ENCODE data around the gene MCRIP2. TPM values are rescaled to one million over a fixed set of nuclear protein-coding genes. Genes with fewer than 3 reads are reported as not detected.

MCRIP2 gene
- total RNA-seq, 1 donor from 2014 or later: 27.0 TPM

- no peak for TF ChIP-seq POLR2A (IDR thresholded peaks at IDR 0.05)
- TF ChIP-seq POLR2AphosphoS5 (IDR thresholded peaks at IDR 0.05; ENCODE audit: insufficient read depth in 1 of 2, low read depth in 1 of 2): no peak
- TF ChIP-seq CTCF (IDR thresholded peaks at IDR 0.05): no peak
- intact Hi-C loops (cut with DNase I): no loop called here
- H3K4me3 ChIP-seq: no peak overlapping the region
- no peaks in the 10 kb centered on the region for H3K27me3 ChIP-seq
- no peak overlapping the region for H3K27ac ChIP-seq
- no peak for DNase-seq (ENCODE audit: extremely low spot score in 2 of 2)
- peaks cover 20% of the 10 kb centered on the region for H3K4me1 ChIP-seq
- no peaks in the 10 kb centered on the region for H3K9me3 ChIP-seq
- no peaks in the 10 kb centered on the region for H3K36me3 ChIP-seq
Observed at GRCh38 chr16:616733-617586, 24.7 kb upstream of the MCRIP2 start.

DNA sequence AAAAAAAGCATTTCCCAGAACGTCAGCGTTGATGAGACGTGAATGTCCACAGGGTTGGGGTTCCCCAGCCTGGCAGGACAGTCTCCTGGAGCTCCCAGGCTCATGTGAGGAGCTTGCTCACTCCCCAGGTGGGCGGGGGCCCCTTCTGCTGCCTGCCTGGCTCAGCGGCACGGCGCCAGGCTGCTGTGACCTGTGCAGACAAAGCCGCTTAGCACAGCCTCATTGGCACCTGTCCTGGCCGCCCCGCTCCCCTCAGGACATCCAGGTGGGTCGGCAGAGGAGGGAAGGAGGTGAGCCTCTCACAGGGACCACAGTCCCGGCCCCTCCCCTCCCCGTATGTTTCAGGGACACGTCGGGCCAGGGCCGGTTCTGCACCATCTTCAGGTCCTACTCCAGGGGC, 23.8 kb upstream of the MCRIP2 start:
- DNase-seq (ENCODE audit: extremely low spot score in 2 of 2): no peak
- no peaks in the 10 kb centered on the region for H3K9me3 ChIP-seq
- no peak overlapping the region for H3K4me3 ChIP-seq
- no peaks in the 10 kb centered on the region for H3K27me3 ChIP-seq
- TF ChIP-seq CTCF (IDR thresholded peaks at IDR 0.05) (no peak), POLR2AphosphoS5 (IDR thresholded peaks at IDR 0.05; ENCODE audit: insufficient read depth in 1 of 2, low read depth in 1 of 2) (no peak), POLR2A (IDR thresholded peaks at IDR 0.05) (no peak)
- H3K4me1 ChIP-seq: peaks cover 29% of the 10 kb centered on the region
- intact Hi-C loops (cut with DNase I): no loop called here
- H3K36me3 ChIP-seq: no peaks in the 10 kb centered on the region
- H3K27ac ChIP-seq: no peak overlapping the region

- no peaks in the 10 kb centered on the region for H3K27me3 ChIP-seq
- H3K4me3 ChIP-seq: no peak overlapping the region
- no peak for TF ChIP-seq POLR2A (IDR thresholded peaks at IDR 0.05)
- TF ChIP-seq CTCF (IDR thresholded peaks at IDR 0.05): no peak
- no peak for TF ChIP-seq POLR2AphosphoS5 (IDR thresholded peaks at IDR 0.05; ENCODE audit: insufficient read depth in 1 of 2, low read depth in 1 of 2)
- H3K9me3 ChIP-seq: no peaks in the 10 kb centered on the region
- intact Hi-C loops (cut with DNase I): no loop called here
- no peak overlapping the region for H3K27ac ChIP-seq
- H3K36me3 ChIP-seq: no peaks in the 10 kb centered on the region
- no peak for DNase-seq (ENCODE audit: extremely low spot score in 2 of 2)
- peaks cover 32% of the 10 kb centered on the region for H3K4me1 ChIP-seq
Observed at GRCh38 chr16:619476-620100, 22.0 kb upstream of the MCRIP2 start.

- intact Hi-C loops (cut with DNase I): no loop called here
- no peaks in the 10 kb centered on the region for H3K9me3 ChIP-seq
- H3K4me1 ChIP-seq: peaks cover 33% of the 10 kb centered on the region
- no peaks in the 10 kb centered on the region for H3K27me3 ChIP-seq
- H3K36me3 ChIP-seq: no peaks in the 10 kb centered on the region
- TF ChIP-seq POLR2A (IDR thresholded peaks at IDR 0.05) (no peak), CTCF (IDR thresholded peaks at IDR 0.05) (no peak), POLR2AphosphoS5 (IDR thresholded peaks at IDR 0.05; ENCODE audit: insufficient read depth in 1 of 2, low read depth in 1 of 2) (no peak)
- H3K27ac ChIP-seq: peak overlapping the region; percentile 81
- DNase-seq (ENCODE audit: extremely low spot score in 2 of 2): no peak
- H3K4me3 ChIP-seq: no peak overlapping the region
Observed at GRCh38 chr16:620700-621525, 20.7 kb upstream of the MCRIP2 start.
